ENCODE data around the gene ANXA3. TPM values are rescaled to one million over a fixed set of nuclear protein-coding genes. Genes with fewer than 3 reads are reported as not detected.

Gene ANXA3
- total RNA-seq, 1 experiment from 2014 or later, result 0.86 TPM

GRCh38 chr4:78612398-78613178 lies 61.0 kb downstream of the ANXA3 start:
- Histone ChIP-seq H3K4me3 (ENCODE audit: low read depth, low read length, poor library complexity, severe bottlenecking) (no peak overlapping the region), H3K9me3 (ENCODE audit: low read depth, low read length, poor library complexity, severe bottlenecking) (no peaks in the 10 kb centered on the region), H3K27me3 (replicated peaks; ENCODE audit: insufficient read depth, low read depth, low read length, poor library complexity) (no peaks in the 10 kb centered on the region), H3K27ac (ENCODE audit: low read depth, low read length, poor library complexity, severe bottlenecking) (no peak overlapping the region), H3K4me1 (ENCODE audit: insufficient read depth, low read length, poor library complexity, severe bottlenecking) (peaks cover 14% of the 10 kb centered on the region), H3K36me3 (ENCODE audit: insufficient read depth, low read length, poor library complexity, severe bottlenecking) (no peaks in the 10 kb centered on the region)
- intact Hi-C loops (cut with micrococcal nuclease; ENCODE audit: unreplicated experiment), result loop anchor here (5.0 kb wide), 1 partner anchor 250 kb away; no protein-coding TSS in a partner anchor
- TF ChIP-seq CTCF (conservative IDR thresholded peaks at IDR 0.05; ENCODE audit: low read depth, low read length), result peak; percentile 47
- TF ChIP-seq EZH2 (IDR thresholded peaks at IDR 0.05; ENCODE audit: borderline replicate concordance, low read depth, low read length, poor library complexity, severe bottlenecking), result no peak
- DNase-seq (ENCODE audit: low spot score), result peak; percentile 46
- CTCF ChIA-PET, result no interaction called here
- BruUV-seq (replicated peaks), result no TSS peak
- POLR2A ChIA-PET (ENCODE audit: low non-redundant PET), result no interaction called here

GRCh38 chr4:78613522-78614321 lies 62.2 kb downstream of the ANXA3 start:
- no peaks in the 10 kb centered on the region for H3K27me3 ChIP-seq (replicated peaks; ENCODE audit: insufficient read depth, low read depth, low read length, poor library complexity)
- TF ChIP-seq CTCF (conservative IDR thresholded peaks at IDR 0.05; ENCODE audit: low read depth, low read length) (no peak), EZH2 (IDR thresholded peaks at IDR 0.05; ENCODE audit: borderline replicate concordance, low read depth, low read length, poor library complexity, severe bottlenecking) (no peak)
- CTCF ChIA-PET, result interaction anchor here (0.6 kb wide), 1 partner anchor 250 kb away, joined by 3 read pairs; no protein-coding TSS in a partner anchor
- BruUV-seq (replicated peaks), result no TSS peak
- no peak for DNase-seq (ENCODE audit: low spot score)
- no peaks in the 10 kb centered on the region for H3K9me3 ChIP-seq (ENCODE audit: low read depth, low read length, poor library complexity, severe bottlenecking)
- no peaks in the 10 kb centered on the region for H3K36me3 ChIP-seq (ENCODE audit: insufficient read depth, low read length, poor library complexity, severe bottlenecking)
- POLR2A ChIA-PET (ENCODE audit: low non-redundant PET), result no interaction called here
- no peak overlapping the region for H3K4me3 ChIP-seq (ENCODE audit: low read depth, low read length, poor library complexity, severe bottlenecking)
- intact Hi-C loops (cut with micrococcal nuclease; ENCODE audit: unreplicated experiment), result loop anchor here (5.0 kb wide), 1 partner anchor 249 kb away; no protein-coding TSS in a partner anchor
- peaks cover 14% of the 10 kb centered on the region for H3K4me1 ChIP-seq (ENCODE audit: insufficient read depth, low read length, poor library complexity, severe bottlenecking)
- H3K27ac ChIP-seq (ENCODE audit: low read depth, low read length, poor library complexity, severe bottlenecking), result no peak overlapping the region

- Histone ChIP-seq H3K9me3 (ENCODE audit: low read depth, low read length, poor library complexity, severe bottlenecking) (no peaks in the 10 kb centered on the region), H3K27ac (ENCODE audit: low read depth, low read length, poor library complexity, severe bottlenecking) (no peak overlapping the region), H3K27me3 (replicated peaks; ENCODE audit: insufficient read depth, low read depth, low read length, poor library complexity) (no peaks in the 10 kb centered on the region), H3K4me3 (ENCODE audit: low read depth, low read length, poor library complexity, severe bottlenecking) (no peak overlapping the region), H3K4me1 (ENCODE audit: insufficient read depth, low read length, poor library complexity, severe bottlenecking) (peaks cover 9% of the 10 kb centered on the region), H3K36me3 (ENCODE audit: insufficient read depth, low read length, poor library complexity, severe bottlenecking) (no peaks in the 10 kb centered on the region)
- TF ChIP-seq CTCF (conservative IDR thresholded peaks at IDR 0.05; ENCODE audit: low read depth, low read length) (no peak), EZH2 (IDR thresholded peaks at IDR 0.05; ENCODE audit: borderline replicate concordance, low read depth, low read length, poor library complexity, severe bottlenecking) (no peak)
- POLR2A ChIA-PET (ENCODE audit: low non-redundant PET), result no interaction called here
- DNase-seq (ENCODE audit: low spot score), result no peak
- BruUV-seq (replicated peaks), result no TSS peak
- intact Hi-C loops (cut with micrococcal nuclease; ENCODE audit: unreplicated experiment), result no loop called here
- CTCF ChIA-PET, result no interaction called here
These were observed 64.5 kb downstream of the ANXA3 start for GRCh38 chr4:78616046-78616498.

Data from A673 (cell line).